ENCODE data around the gene GBX1.

GBX1 gene

DNA sequence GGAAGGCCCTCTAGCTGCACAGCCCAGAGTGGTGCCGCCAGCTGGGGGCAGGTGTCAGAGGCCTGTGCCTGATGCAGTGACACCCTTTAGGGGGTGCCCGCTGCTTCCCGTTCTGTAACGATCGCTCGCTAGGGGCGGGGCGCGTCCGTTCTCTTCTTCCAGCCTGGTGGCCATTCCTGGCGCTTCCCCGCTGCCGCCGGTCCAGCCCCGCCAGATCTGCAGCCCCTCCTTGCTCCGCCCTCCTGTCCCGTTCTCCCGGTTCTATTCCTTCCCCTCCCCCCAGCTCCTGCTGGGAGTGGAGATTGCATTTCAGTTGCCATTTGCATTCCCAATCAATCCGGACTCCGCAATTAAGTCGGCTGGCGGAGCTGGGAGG is 42.0 kb downstream of the GBX1 start:
- DNase-seq, result no peak

DNA sequence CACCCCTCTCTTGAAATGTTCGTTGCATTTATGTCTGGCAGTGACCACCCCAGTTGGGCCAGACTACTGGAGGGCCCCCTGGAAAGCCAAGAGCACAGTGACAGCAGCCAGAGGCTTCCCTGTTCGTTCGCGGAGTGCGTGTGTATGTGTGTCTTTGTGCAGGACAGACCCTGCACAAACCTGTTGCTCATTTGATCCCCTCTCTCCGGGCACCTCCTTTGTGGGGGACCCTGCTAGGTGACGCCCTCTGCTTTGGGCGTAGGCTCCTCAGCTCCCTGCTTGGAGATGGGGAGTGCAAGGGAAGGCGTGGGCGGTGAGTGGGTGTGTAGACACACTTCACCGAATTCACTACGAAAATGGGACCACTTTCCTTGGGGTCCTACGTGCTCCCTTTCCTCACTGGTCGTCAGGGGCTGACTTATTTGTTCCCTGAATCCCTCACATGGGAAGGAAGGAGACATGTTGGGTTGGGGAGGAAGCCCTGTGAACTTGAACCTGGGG is 42.5 kb downstream of the GBX1 start:
- no peak for DNase-seq

DNA sequence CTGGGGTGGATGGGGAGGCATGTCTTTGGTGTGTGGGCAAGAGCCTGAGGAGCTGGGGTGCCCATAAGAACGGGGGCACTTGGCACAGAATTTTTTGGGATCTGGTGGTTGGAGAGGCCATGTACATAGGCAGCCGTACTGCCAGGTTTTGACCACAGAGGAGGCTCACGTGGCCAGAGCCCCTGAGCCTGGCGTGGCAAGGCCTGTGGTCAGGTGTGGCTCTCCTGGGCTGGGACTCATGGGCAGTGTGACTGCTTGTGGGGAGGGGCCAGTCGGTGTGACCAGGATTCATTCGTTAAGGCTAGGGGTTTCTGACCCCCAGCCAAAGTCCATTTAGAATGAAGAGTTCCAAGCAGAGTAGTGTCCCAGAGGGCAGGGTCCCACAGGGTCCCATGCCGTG is 43.0 kb downstream of the GBX1 start:
- no peak for DNase-seq

DNA sequence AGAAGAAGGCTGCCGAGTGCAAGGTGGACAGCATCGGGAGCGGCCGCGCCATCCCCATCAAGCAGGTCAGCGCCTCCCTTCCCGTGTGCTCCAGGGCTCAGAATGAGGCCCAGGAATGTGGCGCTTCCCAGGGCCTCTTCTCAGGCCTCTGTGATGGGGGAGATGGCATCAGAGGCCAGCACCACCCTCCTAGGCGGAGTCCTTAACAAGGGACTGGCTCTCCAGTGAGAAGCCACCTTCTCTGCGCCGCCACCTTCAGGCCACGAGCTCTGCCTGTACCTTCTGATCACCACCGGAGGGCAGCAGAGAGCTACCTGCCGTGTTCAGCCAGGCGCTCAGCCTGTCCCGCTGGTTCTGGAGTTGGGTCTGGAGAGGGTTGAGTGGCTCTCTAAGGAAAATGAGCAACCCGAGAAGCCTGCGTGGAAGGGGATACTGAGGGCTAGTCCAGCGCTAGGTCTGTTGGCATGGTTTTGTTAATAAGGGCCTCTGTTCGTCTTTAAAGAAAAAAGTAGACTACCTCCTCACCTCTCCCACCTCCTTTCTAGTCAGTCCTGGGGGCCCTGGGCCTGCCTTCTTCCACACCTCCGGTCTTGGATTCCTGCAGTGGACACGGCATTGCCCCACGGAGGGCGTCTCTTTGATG is 43.6 kb downstream of the GBX1 start:
- DNase-seq, result peak; percentile 30

DNA sequence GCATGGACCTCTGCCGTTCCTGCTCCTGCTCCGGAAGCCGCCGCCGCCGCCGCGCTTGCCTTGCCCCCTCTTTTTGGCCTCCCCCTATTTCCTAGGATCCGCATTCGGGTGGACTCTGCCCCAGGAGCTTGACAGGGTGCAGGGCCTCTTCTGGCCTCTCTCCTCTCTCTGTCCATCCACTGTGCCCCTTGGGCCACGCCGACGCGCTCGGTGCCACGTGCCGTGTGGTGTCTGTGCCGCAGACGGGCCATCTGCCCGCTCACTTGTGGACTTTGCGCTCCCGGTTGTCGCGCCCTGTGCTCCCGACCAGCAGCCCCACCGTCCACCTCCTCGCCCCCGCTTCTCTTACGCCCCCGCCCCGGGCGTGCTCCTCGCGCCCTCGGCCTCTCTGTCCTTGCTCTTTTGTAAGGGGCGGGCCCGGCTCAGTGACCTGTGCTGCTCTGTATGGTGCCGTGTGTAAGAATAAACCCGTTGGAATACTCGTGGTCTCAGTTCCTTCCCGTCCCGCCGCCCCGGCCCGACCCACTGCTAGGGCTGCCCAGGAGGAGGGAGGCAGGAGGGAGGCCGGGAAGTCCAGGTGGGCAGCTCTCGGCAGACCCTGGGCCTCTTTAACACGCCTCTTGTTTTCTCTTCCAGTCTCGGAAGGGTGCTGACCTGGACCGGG is 44.2 kb downstream of the GBX1 start:
- no peak for DNase-seq

DNA sequence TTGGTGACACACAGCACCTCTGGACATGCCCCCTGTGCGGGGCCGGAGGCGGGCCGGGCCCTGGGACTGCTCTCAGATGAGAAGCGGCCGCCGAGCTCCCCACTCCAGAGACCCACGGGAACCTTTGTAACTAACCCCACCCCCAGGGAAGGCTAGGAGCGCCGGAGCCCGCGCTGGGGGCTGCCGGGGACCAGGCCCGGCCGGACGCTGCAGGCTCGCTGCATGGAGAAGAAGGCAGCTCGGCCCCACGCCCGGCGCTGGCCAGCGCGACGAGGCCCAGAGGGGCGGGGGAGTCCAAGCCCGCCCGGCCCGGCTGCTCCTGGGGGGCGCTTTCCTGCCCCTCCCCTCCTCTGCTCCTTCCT is 44.7 kb downstream of the GBX1 start:
- no peak for DNase-seq

DNA sequence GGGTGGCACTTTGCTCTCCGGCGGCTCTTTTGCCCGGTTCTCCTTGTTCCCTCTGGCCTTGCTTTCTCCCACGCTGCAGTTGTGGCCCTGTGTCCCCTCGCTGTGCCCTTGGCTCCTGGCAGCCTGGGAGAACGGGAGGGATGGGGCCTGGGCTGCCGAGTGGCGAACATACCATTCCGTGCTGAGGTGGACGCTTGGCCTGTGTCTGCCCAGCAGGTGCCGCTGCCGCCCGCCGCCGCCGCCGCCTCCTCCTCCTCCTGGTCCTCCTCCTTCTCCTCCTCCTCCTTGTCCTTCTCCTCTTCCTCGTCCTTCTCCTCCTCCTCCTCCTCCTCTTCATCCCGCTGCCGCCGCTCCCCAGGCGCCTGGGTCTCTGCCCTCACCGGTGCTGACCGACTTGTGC is 45.2 kb downstream of the GBX1 start:
- no peak for DNase-seq

DNA sequence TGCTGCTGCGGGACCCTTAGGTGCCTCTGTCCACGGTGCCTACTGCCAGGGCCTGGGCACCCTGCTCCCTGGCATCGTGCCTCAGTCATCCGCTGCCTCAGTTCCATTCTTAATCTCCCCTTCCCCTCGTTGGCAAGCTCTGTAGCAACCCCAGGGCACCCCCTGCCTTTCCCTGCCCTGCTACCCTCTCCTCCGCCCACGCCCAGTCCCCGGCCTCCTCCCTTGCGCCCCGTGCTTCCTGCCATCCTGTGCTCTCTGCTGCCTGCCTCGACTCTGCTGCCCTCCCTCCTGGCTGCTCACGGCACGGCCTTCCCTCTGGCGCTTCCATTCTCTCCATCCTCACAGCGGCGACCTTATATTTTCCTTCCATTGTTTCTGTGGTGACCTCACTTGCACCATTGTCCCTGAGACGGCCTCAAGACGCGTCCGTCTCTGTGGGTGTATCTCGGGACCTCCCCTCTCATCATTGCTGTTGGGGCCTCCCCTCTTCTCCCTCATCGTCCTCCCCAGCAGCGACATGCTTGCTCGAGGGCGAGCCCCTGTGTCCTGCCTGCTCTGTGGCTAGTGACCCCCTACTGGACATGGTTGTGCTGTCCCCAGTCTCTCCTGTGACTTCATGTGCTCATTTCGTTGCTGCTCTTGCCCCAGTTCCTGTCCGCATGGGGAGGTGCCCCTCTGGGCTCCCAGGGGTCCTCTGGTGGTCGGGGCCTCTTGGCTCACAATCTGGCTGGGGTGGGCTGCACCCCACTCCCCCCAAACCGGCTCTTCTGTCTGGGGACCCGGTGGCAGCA is 45.9 kb downstream of the GBX1 start:
- DNase-seq, result no peak

DNA sequence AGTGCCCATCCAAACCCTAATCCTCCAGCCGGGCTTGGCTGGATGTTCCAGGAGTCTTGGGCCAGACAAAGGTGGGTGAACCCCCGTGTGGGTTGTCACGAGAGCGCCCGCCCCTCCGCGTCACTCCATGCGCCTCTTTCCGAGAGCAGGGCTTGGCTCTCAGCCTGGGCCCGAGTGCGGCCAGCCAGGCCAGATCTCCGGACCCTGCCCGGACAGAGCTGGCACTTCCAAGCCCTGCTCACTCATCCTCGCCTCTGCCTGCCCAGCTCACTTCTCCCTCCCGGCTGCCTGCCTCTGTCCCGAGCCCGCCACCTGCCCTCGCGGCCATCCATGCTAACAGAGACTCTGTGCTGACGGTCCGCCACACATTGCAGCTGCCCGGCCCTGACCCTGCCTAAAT is 46.6 kb downstream of the GBX1 start:
- DNase-seq, result no peak

DNA sequence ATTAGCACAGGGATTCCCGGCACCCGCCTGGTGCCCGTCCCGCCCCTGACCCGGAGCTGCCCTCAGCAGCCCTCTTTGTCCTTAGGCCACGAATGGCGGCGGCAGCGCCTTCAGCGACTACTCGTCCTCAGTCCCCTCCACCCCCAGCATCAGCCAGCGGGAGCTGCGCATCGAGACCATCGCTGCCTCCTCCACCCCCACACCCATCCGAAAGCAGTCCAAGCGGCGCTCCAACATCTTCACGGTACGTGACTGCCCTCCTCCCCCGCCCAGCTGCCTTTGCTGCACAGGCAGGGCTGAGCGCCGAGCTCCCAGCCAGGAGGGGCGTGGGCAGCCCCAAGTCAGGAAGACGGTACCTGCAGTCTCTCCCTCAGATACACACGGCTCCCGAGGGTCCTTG is 47.6 kb downstream of the GBX1 start:
- DNase-seq, result no peak

DNA sequence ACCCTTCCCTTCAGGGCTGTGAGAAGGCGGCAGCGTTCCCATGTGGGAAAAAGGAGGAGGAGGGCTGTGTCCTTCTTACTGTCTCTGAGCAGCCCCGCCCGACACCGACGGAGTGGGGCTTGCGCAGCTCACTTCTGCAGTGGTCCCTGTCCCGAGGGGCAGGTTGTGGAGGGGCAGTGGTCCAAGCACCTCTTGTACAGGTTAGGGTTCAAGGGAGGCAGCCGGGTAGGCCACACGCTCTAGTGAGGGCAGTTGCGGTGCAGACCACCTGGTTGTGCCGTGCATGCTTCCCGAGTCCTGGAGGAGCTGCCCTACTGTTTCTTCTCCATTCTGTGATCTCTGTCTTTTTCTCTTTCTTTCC is 48.5 kb downstream of the GBX1 start:
- DNase-seq, result no peak

DNA sequence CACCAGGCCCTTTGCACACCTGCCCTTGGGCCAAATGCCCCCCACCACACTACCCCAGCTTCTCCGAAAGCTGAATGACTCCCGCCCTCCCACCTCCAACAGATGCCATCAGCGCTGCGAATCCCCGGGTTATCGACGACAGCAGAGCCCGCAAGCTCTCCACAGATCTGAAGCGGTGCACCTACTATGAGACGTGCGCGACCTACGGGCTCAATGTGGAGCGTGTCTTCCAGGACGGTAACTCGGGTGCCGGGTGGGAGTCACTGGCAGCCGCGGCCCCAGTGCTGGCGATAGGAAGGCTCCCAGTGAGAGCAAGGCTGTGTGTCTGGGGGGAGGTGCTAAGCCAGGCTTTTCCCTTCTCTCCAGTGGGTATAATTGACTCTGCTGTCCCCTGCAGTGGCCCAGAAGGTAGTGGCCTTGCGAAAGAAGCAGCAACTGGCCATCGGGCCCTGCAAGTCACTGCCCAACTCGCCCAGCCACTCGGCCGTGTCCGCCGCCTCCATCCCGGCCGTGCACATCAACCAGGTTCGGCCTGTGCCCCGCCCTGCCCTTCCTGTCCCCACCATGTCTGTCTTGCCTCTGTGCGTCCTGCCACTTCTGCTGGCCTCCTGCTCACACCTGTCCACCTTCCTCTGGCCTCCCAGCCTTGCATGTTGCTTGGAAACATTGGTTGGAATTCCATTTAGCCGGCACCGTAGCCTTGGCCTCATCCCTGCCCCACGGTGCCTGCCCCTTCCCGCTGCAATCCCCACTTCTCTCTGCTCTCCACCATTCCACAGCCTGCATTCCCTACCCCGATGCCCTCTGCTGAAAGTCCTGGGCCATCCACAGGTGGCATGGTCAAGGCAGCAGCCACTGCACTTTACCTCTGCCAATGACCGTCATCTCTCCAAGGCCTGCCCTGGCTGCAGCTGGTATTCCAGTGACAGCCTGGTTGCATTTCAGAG is 49.1 kb downstream of the GBX1 start:
- DNase-seq, result no peak

DNA sequence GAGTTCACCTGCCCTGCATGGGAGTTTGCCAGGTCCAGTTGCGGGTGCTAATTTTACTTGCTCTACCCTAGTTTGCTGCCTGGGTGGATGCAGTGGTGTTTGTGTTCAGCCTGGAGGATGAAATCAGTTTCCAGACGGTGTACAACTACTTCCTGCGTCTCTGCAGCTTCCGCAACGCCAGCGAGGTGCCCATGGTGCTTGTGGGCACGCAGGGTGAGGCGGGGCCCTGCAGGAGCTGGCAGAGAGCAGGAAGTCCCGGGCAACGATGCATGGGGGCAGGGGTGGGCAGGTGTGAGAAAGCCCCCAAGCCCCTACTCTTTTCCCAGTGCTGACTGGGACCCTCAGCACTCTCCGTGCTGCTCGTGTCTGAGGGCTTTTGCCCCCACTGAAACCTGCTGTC is 49.9 kb downstream of the GBX1 start:
- DNase-seq, result no peak

DNA sequence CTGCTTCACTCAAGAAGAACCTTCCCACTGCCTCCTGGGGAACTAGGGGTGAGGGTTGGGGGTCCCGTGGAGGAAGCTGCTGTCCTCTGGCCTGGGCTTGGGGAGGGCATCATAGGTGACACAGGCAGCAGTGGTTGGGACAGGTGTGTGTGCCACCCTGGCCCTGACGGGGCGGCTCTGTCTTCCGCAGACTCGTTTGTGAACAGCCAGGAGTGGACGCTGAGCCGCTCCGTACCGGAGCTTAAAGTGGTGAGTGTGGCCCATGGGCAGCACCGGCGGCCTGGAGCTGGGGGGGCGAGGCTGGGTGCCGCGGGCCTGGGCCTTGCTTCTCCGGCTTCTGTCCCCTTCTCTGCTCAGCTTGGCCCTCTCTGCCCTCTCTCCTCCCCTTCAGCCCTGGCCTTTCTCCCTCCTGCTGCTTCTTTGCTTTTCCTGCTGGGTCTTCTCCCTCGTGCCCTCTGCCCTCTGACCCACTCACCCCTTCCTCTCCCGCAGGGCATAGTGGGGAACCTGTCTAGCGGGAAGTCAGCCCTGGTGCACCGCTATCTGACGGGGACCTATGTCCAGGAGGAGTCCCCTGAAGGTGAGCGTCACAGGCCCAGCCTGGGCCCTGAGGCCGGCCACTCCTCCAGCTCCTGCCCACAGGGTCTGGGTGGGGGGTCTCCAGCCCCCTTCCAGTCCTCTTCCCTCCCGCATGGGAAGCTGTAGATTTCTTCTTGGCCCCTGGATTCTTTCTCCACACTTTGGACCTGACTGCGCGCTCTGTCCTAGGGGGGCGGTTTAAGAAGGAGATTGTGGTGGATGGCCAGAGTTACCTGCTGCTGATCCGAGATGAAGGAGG is 50.7 kb downstream of the GBX1 start:
- DNase-seq, result no peak

DNA sequence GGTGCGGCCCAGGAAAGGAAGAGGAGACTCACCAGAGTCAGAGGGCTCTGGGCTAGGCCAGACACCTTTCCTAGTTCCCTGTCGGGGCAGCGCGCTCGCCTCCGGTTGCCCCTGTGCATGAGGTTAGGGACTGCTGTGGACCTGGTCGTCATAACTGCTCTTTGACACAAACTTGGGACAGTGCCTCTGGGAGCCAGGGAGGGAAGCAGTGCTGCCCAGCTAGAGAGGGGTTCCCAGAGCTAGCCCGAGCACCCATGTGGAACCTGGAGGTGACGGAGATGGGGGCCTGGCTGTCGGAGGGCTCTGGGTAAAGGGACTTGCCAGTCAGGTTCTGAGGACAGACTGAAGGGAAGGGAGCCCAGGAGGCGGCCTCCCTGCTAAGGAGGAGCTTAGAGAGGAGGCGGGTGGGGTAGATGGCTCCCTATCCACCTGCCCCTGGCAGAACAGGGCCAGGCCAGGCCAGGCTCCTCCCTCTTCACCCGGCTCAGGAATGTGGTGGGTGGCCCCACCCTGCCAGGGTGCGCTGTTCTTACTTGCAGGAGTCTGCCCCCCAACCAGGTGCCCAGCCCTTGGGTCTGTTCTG is 51.6 kb downstream of the GBX1 start:
- no peak for DNase-seq

DNA sequence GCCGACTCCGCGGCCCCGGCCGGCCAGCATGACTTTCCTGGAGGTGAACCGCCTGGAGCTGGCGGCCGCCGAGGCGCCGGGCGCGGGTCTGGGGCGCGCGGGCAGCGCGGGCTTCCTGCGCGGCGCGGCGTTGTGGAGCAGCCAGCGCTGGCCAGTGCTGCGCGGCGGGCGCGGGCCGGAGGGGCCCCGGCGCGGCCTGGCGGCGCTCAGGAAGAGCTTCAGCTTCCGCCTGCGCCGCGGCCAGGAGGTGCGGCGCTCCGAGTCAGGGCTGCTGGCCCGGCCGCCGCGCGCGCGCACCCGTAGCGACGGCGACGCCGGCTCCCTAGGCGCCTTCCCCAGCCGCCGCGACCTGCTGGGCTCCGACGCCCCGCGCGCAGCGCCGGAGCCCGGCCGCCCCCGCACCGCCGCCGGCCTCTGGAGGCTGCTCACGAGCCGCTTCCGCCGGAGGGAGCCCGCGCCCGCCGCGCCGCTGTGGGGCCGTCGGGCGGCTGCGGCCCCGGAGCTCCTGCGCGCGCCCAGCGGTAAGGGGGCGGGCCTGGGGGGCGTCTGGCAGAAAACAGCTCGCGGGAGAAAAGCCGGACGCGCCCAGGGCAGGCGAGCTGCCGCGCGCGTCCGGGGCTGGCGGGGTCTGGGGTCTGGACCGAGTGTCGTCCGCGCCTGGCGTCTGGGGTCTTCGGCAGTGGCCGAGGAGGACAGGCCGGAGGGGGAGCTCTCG is 52.2 kb downstream of the GBX1 start:
- no peak for DNase-seq

DNA sequence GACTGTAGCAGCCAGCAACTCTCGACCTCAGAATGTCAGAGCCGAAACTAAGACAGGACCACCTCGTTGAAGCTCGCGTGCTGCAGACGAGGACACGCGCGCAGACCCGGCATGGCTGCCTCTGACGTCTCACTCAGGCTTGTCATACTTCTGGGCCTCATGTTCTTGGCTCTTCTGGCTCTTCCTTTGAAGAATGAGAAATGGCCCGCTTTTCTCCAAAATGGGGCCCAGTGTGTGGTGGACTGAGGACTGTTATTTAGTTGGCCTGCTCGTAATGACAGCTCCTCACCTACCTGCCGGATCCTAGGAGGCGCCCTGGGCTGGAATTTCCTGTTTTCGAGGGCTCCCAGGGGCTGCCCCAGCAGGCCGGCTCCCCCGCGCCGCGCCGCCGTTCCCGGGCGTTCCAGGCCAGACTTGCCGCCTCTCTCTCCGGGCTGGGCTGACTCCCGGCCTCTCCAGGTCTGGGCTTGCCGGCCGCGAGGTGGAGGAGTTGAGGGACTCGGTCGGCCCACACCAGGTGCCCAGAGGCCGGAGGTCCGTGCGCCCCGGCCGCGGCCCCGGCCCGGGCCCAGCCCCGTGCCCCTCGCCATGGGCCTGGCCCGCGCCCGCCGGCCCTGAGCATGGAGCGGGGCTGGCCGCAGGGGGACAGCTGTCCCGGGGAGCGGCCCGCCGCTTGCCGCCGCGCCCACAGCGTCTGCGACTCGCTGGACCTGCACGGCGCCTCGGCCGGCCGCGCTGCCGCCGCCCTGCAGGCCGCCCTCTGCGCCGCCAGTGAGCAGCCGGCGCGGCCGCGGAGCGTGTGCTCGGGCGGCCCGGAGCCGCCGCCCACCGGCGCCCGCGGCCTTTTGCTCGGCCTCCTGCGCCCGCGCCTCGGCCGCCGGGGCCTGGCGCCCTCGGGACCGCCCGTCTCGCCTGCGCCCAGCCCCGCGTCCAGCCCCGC is 53.1 kb downstream of the GBX1 start:
- no peak for DNase-seq

DNA sequence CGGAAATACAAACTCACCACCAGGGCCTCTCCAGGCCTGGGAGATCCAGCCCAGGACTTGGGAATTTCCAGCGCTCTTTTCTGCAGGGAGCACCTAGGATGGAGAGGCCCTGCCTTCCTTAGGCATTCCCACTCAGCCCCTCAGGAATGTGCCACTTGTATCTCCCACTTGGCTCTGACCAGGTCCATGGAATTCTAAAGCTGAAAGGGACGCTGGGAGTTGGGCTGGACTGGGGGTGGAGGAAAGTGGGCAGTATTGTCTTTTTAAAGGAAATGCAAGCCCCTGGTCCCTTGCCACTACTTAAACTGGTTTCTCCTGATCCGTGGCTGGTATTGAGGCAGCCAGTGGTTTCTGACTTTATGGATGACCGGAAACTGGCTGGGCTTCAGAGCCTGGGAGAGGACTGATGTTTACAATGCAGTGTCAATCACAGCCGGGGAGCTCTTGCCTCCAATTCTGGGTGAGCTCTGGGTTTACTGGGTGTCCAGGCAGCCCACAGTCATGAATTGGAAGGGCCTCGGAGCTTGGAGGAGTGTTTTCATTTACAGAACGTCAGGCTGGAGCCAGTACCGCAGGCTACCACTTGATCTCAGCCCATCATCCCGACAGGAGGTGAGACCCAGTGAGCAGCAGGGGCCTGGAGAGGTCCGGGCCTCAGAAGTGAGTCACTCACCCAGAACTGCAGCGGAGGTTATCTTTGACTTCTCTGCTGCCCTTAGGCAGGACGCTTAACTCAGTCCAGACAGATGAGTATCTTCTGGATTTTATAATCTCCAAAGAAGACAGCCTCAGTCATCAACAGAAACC is 53.9 kb downstream of the GBX1 start:
- no peak for DNase-seq
